ENCODE results near the gene ERRFI1.

ERRFI1 gene

DNA sequence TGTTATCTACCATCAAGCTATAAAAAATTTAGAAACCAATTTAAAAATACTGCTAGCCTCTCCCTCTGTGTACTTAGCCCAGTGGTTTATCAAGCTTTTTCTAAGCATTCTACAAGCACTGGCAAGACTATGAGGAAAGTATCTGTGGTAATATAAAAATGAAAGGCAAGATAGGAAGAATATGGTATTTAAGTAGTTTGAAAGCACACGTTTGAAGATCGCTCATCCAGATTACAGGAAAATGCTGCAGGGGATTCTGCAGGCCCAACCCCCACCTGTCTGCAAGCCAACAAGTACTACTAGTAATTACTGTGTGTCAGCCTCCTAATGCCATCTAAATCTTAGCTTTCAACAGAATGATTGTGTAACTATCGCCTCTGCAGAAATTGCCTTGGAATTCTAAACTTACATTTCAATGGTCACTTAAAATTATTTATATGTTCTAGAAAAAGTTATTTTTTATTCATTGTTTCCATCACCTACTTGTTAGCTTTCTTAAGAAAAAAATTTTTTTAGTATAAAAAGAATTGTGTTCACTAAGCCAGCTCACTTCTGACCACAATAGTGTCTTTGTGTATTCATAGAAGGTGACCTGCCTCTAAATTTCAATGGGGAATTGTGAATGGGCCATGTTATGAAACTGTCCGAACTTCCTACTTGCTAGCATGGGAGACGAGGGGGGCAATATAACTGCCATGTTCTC, 8.5 kb downstream of the ERRFI1 start:
- H3K27me3 ChIP-seq (ENCODE audit: low read depth, low read length) = no peaks in the 10 kb centered on the region
- H3K27ac ChIP-seq (ENCODE audit: low read length) = no peak overlapping the region
- no peaks in the 10 kb centered on the region for H3K36me3 ChIP-seq (replicated peaks; ENCODE audit: low read depth, low read length)
- H2AFZ ChIP-seq (ENCODE audit: low read depth, low read length) = no peak overlapping the region
- no peaks in the 10 kb centered on the region for H4K20me1 ChIP-seq (ENCODE audit: insufficient read depth, low read length)
- no peaks in the 10 kb centered on the region for H3K79me2 ChIP-seq (ENCODE audit: low read length)
- peaks cover 16% of the 10 kb centered on the region for H3K4me1 ChIP-seq (ENCODE audit: low read length)
- TF ChIP-seq, protein P1, sequence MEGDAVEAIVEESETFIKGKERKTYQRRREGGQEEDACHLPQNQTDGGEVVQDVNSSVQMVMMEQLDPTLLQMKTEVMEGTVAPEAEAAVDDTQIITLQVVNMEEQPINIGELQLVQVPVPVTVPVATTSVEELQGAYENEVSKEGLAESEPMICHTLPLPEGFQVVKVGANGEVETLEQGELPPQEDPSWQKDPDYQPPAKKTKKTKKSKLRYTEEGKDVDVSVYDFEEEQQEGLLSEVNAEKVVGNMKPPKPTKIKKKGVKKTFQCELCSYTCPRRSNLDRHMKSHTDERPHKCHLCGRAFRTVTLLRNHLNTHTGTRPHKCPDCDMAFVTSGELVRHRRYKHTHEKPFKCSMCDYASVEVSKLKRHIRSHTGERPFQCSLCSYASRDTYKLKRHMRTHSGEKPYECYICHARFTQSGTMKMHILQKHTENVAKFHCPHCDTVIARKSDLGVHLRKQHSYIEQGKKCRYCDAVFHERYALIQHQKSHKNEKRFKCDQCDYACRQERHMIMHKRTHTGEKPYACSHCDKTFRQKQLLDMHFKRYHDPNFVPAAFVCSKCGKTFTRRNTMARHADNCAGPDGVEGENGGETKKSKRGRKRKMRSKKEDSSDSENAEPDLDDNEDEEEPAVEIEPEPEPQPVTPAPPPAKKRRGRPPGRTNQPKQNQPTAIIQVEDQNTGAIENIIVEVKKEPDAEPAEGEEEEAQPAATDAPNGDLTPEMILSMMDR (IDR thresholded peaks at IDR 0.05; ENCODE audit: low read depth, low read length) = no peak
- TF ChIP-seq EZH2phosphoT487 (IDR thresholded peaks at IDR 0.05; ENCODE audit: low read depth) = no peak
- H3K4me3 ChIP-seq (ENCODE audit: low read length) = no peak overlapping the region
- no peaks in the 10 kb centered on the region for H3K9me3 ChIP-seq (ENCODE audit: insufficient read depth, low read length)
- H3K9ac ChIP-seq (ENCODE audit: low read length) = no peak overlapping the region
- no peak overlapping the region for H3K4me2 ChIP-seq (ENCODE audit: low read length)

DNA sequence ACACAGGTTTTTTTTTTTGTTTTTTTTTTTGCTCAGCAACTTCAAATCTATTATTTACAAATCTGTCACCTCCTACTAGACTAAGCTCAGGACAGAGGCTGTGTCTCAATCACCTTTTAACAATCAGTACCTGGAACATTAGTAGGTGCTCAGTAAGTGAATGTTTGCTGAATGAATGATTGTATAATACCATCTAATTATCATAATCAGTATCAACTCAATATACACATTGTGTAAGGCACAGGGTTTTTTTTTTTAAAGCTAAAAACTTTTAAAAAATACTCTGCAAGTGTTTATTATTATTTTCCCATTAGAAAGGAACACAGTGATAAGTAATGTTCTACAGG, 9.2 kb downstream of the ERRFI1 start:
- no peaks in the 10 kb centered on the region for H3K27me3 ChIP-seq (ENCODE audit: low read depth, low read length)
- no peak overlapping the region for H3K4me2 ChIP-seq (ENCODE audit: low read length)
- no peak overlapping the region for H3K9ac ChIP-seq (ENCODE audit: low read length)
- no peaks in the 10 kb centered on the region for H3K79me2 ChIP-seq (ENCODE audit: low read length)
- H3K27ac ChIP-seq (ENCODE audit: low read length) = no peak overlapping the region
- H3K9me3 ChIP-seq (ENCODE audit: insufficient read depth, low read length) = no peaks in the 10 kb centered on the region
- H2AFZ ChIP-seq (ENCODE audit: low read depth, low read length) = no peak overlapping the region
- H3K4me3 ChIP-seq (ENCODE audit: low read length) = no peak overlapping the region
- no peak for TF ChIP-seq EZH2phosphoT487 (IDR thresholded peaks at IDR 0.05; ENCODE audit: low read depth)
- TF ChIP-seq, protein P1 (IDR thresholded peaks at IDR 0.05; ENCODE audit: low read depth, low read length) = no peak
- peaks cover 16% of the 10 kb centered on the region for H3K4me1 ChIP-seq (ENCODE audit: low read length)
- H4K20me1 ChIP-seq (ENCODE audit: insufficient read depth, low read length) = no peaks in the 10 kb centered on the region
- no peaks in the 10 kb centered on the region for H3K36me3 ChIP-seq (replicated peaks; ENCODE audit: low read depth, low read length)

DNA sequence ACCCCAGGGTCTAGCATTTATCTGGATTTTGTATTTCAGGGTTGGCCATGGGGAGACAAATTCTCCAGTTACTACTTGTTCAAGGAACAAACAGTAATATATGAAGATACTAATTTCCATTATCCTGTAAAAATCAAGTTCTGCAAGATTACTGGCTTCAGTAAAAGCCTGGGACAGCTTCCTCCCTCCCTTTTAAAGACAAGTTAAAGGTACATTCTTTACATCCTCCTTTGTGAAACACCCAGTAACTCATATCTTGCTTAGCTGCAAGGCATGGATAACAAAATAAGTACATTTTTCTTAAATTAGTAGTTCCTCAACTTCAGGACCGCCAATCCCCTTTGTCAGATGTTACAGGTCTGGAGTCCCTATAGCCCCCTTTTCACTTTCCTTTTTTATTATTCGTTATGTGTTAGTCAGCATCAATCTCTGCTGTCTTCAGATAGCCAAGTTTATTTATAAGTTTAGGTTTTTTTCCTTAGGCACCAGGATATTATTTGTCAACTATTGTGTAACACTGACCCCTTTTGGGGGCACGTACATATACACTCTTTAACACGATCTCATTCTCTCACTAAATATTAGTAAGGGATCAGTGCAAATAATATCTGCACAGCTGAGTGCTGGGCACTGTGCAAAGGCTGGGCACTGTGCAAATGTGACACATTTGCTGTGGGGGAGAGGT, 9.8 kb downstream of the ERRFI1 start:
- no peak overlapping the region for H3K4me2 ChIP-seq (ENCODE audit: low read length)
- no peaks in the 10 kb centered on the region for H4K20me1 ChIP-seq (ENCODE audit: insufficient read depth, low read length)
- no peaks in the 10 kb centered on the region for H3K36me3 ChIP-seq (replicated peaks; ENCODE audit: low read depth, low read length)
- H3K79me2 ChIP-seq (ENCODE audit: low read length) = no peaks in the 10 kb centered on the region
- H3K27me3 ChIP-seq (ENCODE audit: low read depth, low read length) = no peaks in the 10 kb centered on the region
- H3K27ac ChIP-seq (ENCODE audit: low read length) = no peak overlapping the region
- TF ChIP-seq EZH2phosphoT487 (IDR thresholded peaks at IDR 0.05; ENCODE audit: low read depth) = no peak
- TF ChIP-seq, protein P1 (IDR thresholded peaks at IDR 0.05; ENCODE audit: low read depth, low read length) = peak; percentile 34
- H3K9me3 ChIP-seq (ENCODE audit: insufficient read depth, low read length) = no peaks in the 10 kb centered on the region
- peaks cover 16% of the 10 kb centered on the region for H3K4me1 ChIP-seq (ENCODE audit: low read length)
- no peak overlapping the region for H2AFZ ChIP-seq (ENCODE audit: low read depth, low read length)
- H3K9ac ChIP-seq (ENCODE audit: low read length) = no peak overlapping the region
- H3K4me3 ChIP-seq (ENCODE audit: low read length) = no peak overlapping the region

- Histone ChIP-seq H3K36me3 (replicated peaks; ENCODE audit: low read depth, low read length) (no peaks in the 10 kb centered on the region), H3K4me3 (ENCODE audit: low read length) (no peak overlapping the region), H3K9ac (ENCODE audit: low read length) (no peak overlapping the region), H4K20me1 (ENCODE audit: insufficient read depth, low read length) (no peaks in the 10 kb centered on the region), H3K4me1 (ENCODE audit: low read length) (peaks cover 16% of the 10 kb centered on the region), H3K27me3 (ENCODE audit: low read depth, low read length) (no peaks in the 10 kb centered on the region), H3K79me2 (ENCODE audit: low read length) (no peaks in the 10 kb centered on the region), H3K4me2 (ENCODE audit: low read length) (no peak overlapping the region), H3K27ac (ENCODE audit: low read length) (no peak overlapping the region), H3K9me3 (ENCODE audit: insufficient read depth, low read length) (no peaks in the 10 kb centered on the region), H2AFZ (ENCODE audit: low read depth, low read length) (no peak overlapping the region)
- TF ChIP-seq, protein P1 (IDR thresholded peaks at IDR 0.05; ENCODE audit: low read depth, low read length) = no peak
- TF ChIP-seq EZH2phosphoT487 (IDR thresholded peaks at IDR 0.05; ENCODE audit: low read depth) = no peak
Observed at GRCh38 chr1:8015809-8016165, 10.3 kb downstream of the ERRFI1 start.
